GM21737 (cell line): ENCODE results near the gene TLL1.

Source experiments
- ATAC-seq: cut with Tn5 transposase; IDR thresholded peaks from one replicate; pipeline ENCODE4 v1.9.1; 2021; ENCODE audit warnings: mild to moderate bottlenecking, moderate library complexity; ENCODE audit not compliant: unreplicated experiment

The TLL1 gene

DNA sequence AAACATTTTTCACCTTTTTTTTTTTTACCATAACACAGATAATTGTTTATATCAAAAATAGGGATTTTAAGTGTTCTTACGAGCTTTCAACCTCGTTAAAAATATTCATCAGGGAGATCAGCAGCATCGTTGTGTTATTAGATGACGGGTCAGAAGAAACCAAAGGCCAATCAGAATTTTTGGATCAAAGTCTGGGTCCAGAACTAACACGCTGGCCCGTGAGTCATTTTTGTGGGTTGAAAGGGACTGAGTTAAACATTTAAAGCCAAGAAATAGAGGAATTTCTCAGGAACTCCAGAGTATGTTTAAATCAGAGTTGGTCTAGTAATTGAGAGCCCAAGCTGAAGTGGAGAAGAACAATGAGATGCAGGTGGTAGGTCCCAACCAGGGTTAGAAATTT lies 170.8 kb downstream of the TLL1 start:
- no peak for ATAC-seq

DNA sequence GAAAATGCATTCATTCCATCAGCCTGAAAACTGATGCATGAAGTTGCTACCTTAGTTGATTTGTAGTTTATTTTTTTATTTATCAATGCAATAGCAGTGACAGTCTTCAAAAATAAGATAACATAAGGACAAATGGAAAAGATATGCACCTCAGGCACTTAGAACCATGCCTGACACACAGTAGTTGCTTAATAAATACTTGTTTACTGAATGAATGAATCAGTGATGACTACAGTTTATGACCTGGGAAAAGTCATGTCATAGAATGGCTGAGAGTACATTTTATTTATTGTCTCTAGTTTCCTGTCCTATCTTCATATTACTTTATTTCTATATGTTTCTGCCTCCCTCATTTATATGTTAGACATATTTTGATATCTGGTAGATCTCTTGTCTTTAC lies 171.8 kb downstream of the TLL1 start:
- no peak for ATAC-seq

DNA sequence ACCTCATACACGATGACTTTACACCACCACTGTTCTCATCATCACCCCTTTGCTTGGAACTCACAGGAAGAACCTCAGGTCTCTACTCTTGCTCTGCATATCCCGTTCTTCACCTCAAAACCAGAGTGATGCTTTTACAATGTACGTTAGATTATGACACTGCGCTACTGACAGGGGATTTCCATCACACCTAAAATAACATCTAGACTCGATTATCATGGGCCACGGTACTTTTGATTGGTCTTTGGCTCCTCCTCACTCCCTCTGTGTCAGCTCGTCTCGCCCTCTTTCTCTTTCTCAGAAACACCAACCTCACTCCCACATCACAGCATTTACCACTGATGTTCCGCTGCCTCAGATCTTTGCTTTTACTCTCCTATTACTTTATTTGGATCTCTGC lies 172.4 kb downstream of the TLL1 start:
- no peak for ATAC-seq

DNA sequence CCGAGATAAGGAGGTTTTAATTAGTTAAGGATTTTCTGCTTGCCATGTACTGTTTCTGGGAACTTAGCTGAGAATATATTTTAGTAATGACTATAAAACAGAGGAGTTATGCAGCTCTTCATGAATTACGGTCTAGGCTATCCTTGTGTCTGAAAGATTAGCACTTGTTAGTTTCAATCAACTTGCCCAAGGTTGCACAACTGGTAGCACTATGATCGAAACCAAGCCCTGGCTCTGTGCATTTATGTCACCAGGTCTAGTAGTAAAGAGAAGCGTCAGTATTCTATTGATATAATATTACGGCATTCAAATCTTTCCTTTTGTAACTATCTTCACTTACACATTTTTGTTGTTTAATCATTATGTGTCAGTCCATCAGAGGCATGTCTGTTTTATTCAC lies 176.0 kb downstream of the TLL1 start:
- ATAC-seq = no peak

DNA sequence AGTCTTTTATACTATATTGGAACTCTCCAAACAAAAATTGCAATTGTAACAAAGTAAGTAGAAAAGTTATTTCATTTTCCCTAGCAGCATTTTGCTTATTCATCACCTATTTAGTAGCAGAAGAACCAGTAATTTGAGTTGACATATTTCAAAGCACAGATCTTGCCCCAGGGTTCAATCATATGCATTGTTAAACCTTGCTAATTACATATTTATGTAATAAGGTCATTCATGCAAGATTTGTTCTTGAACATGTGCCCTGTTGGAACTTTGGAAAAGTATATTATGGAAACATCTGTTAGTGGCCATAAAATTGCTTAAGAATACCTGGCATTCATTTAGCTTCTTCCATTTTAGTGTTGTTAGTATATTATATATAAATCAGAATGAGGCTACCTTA lies 191.7 kb downstream of the TLL1 start:
- no peak for ATAC-seq

GRCh38 chr4:166065324-166065723 lies 192.3 kb downstream of the TLL1 start:
- no peak for ATAC-seq

DNA sequence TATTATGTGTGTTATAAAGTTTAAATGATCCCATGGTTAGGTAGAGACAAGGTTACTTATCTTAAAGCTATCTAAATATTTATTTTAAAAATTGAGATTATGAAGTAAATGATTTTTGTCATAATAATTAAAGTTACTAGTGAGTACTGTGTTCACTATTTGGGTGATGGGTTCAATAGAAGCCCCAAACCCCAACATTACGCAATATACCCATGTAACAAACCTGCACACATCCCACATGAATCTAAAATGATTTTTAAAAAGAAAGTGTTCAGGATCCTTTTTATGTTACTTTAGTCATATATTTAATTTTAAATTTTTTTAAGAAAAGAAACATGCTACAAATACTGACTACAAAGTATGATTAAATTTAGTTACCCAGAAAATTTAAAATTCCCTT lies 193.9 kb downstream of the TLL1 start:
- ATAC-seq = no peak

GRCh38 chr4:166067915-166068314 lies 194.9 kb downstream of the TLL1 start:
- no peak for ATAC-seq

GRCh38 chr4:166073783-166074182 lies 200.7 kb downstream of the TLL1 start:
- no peak for ATAC-seq

GRCh38 chr4:166075599-166075998 lies 202.6 kb downstream of the TLL1 start:
- no peak for ATAC-seq

DNA sequence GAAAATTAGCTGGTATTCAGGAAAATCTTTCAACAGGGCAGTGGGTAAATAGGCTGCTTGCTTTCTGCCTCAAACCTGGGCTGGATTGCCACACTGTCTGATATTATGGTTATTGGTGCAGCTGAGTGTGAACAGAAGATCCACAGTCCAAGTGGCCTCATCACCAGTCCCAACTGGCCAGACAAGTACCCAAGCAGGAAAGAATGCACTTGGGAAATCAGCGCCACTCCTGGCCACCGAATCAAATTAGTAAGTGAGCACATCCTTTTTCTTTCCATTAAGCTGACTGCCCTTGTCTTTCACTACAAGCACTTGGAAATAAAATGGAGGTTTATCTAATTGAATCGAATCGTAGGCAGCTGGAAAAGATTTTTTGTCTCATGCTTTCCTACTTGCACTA lies 204.7 kb downstream of the TLL1 start:
- ATAC-seq = no peak

GRCh38 chr4:166078383-166078782 lies 205.3 kb downstream of the TLL1 start:
- ATAC-seq = no peak

GRCh38 chr4:166078955-166079354 lies 205.9 kb downstream of the TLL1 start:
- no peak for ATAC-seq

DNA sequence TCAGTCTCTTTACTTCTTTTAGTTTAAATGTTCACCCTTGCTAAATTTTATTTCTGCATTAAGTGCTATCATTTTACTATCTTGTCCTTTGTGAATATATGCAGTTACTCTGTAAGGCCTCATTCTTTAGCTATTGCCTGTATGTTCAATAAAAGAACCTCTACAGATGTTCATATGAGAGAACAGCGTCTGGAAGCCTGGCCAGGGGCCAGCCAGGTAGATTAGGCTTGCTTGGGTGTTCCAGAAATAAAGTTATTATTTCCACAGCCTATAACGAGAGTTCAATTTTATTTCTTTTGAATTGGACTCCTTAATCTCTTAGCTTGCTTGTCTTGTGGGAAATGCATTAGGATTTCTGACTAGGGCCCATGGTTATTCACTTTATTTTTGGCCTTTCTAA lies 214.5 kb downstream of the TLL1 start:
- ATAC-seq = no peak

DNA sequence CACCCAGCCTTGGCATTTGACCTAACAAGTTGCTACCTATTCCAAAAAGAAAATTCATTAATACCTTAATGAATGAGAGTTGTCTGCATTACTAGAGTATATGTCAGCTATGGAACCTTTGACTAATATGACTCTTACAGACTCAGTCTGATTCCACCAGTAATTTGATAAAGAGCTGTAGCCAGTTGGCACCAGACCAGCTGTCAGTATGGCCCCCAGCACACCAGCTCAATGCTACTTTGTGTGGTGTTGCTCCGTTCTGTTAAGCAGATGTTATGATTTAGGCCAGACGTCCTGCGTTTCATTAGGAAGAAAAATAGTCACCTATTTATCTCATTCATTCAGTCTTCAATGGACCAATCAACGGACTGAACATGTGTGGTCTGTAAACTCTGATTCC lies 215.5 kb downstream of the TLL1 start:
- ATAC-seq = no peak

DNA sequence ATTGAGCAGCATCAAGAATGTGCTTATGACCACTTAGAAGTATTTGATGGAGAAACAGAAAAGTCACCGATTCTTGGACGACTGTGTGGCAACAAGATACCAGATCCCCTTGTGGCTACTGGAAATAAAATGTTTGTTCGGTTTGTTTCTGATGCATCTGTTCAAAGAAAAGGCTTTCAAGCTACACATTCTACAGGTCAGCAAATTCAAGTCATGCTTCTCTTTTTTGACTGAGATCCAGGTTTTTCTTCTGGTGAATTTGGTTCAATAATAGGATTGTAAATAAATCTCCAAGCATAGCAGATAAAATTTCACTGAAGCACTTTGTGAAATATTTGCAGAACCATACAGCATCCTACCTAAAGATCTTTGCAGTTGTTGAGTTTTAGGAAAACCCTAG lies 218.1 kb downstream of the TLL1 start:
- ATAC-seq = no peak

- ATAC-seq = no peak
These were observed 219.0 kb downstream of the TLL1 start for GRCh38 chr4:166091912-166092510.

- no peak for ATAC-seq
These were observed 219.8 kb downstream of the TLL1 start for GRCh38 chr4:166092797-166093290.

DNA sequence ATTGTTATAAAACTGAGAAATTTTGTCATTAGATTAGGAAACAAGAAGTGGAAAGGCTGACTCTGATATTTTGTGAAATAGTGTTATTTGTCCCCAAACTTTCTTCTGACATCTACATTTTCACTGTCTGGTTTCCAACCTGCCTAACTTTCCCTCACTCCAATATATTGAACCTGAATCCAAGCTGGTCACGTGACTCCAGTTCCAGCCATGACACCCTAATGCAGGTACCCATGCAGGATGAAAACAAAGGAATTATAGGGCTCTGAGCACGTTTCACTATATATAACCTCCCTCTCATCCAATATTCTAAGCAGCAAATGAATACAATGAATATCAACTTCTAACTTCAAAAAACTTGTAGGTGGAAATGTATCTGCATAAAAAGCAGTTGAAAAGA lies 231.6 kb downstream of the TLL1 start:
- no peak for ATAC-seq

GRCh38 chr4:166121897-166122296 lies 248.9 kb downstream of the TLL1 start:
- ATAC-seq = no peak

DNA sequence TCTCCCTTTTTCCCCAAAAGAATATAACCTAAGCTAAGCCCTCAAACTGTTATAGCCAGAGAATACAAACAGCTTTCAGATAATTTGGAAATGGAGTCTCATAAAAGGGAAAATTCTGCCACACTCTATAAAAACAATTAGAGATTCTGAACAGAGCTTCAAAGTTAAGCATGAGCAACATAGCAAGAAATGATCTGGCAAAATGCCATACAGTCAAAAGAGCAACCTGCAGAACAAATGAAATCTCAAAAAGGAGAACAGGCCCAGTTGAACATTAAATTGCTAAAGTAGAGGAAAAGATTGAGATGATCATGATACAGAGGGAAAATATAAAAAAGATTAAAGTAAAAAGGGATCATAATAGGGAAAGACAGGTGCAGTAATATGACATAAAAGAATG lies 250.5 kb downstream of the TLL1 start:
- ATAC-seq = no peak

- ATAC-seq = no peak
These were observed 255.4 kb downstream of the TLL1 start for GRCh38 chr4:166128403-166128802.

- no peak for ATAC-seq
These were observed 261.2 kb downstream of the TLL1 start for GRCh38 chr4:166134285-166134684.
